ENCODE results near the gene KRT31. TPM values are rescaled to one million over a fixed set of nuclear protein-coding genes. Genes with fewer than 3 reads are reported as not detected.

KRT31 gene
- total RNA-seq, 1 experiment from 2014 or later, result not detected

DNA sequence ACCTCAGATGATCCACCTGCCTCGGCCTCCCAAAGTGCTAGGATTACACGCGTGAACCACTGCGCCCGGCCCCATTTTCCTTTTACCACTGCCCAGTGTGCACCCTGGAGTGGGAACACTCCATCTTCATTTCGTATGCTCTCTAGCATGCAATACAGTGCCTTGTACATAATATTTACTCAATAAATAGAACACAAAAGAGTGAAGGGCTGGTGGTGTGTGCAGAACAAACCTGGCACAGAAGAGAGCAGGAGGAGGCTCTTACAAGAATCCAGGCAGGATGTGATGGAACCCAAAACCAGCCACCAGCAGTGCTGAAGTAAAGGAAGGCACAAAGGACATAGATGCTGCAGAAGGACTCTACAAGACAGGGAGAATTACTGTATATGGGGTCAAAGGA is 19.7 kb upstream of the KRT31 start:
- H3K27me3 Mint-ChIP-seq (ENCODE audit: insufficient read depth, unreplicated experiment), result no peaks in the 10 kb centered on the region
- TF ChIP-seq CTCF (IDR thresholded peaks at IDR 0.05; ENCODE audit: insufficient read depth in 1 of 2, low read depth in 1 of 2, low read length in 1 of 2, severe bottlenecking in 1 of 2, unreplicated experiment in 1 of 2), result no peak
- H3K36me3 Mint-ChIP-seq (ENCODE audit: insufficient read depth, unreplicated experiment), result no peaks in the 10 kb centered on the region
- no peak for DNase-seq
- Histone ChIP-seq H3K9me3 (no peaks in the 10 kb centered on the region), H3K36me3 (ENCODE audit: control insufficient read depth, insufficient read depth, low read length) (no peaks in the 10 kb centered on the region), H3K27me3 (replicated peaks; ENCODE audit: control insufficient read depth, insufficient read depth, low read length) (no peaks in the 10 kb centered on the region), H3K4me3 (ENCODE audit: low read depth, low read length) (no peak overlapping the region), H3K4me1 (peaks cover 62% of the 10 kb centered on the region)
- intact Hi-C loops (cut with micrococcal nuclease; ENCODE audit: unreplicated experiment), result loop anchor here (5.0 to 10.0 kb wide), 4 partner anchors 62 to 245 kb away; partner anchors contain the start of genes KRT19, KRT33A and KRT35
- no TSS peak for BruUV-seq (replicated peaks)
- POLR2A ChIA-PET, result no interaction called here
- H3K4me1 Mint-ChIP-seq (ENCODE audit: low read depth, unreplicated experiment), result peaks cover 75% of the 10 kb centered on the region
- H3K9me3 Mint-ChIP-seq (ENCODE audit: unreplicated experiment), result no peaks in the 10 kb centered on the region
- H3K4me3 Mint-ChIP-seq (ENCODE audit: unreplicated experiment), result no peak overlapping the region
- CTCF ChIA-PET, result interaction anchor here (0.7 to 2.7 kb wide), 15 partner anchors 11 to 613 kb away, joined by 3 to 11 read pairs (median 5); no protein-coding TSS in a partner anchor
- H3K27ac Mint-ChIP-seq (ENCODE audit: unreplicated experiment), result no peak overlapping the region

- Histone ChIP-seq H3K4me1 (peaks cover 61% of the 10 kb centered on the region), H3K4me3 (ENCODE audit: low read depth, low read length) (no peak overlapping the region), H3K9me3 (no peaks in the 10 kb centered on the region), H3K36me3 (ENCODE audit: control insufficient read depth, insufficient read depth, low read length) (no peaks in the 10 kb centered on the region), H3K27me3 (replicated peaks; ENCODE audit: control insufficient read depth, insufficient read depth, low read length) (no peaks in the 10 kb centered on the region)
- ChIA-PET CTCF (interaction anchor here (0.6 to 2.7 kb wide), 8 partner anchors 23 to 507 kb away, joined by 3 to 10 read pairs (median 3); partner anchors contain the start of gene KRT33A), POLR2A (no interaction called here)
- Mint-ChIP-seq H3K36me3 (ENCODE audit: insufficient read depth, unreplicated experiment) (no peaks in the 10 kb centered on the region), H3K4me3 (ENCODE audit: unreplicated experiment) (peak overlapping the region; percentile 26), H3K27ac (ENCODE audit: unreplicated experiment) (peak overlapping the region; percentile 38), H3K27me3 (ENCODE audit: insufficient read depth, unreplicated experiment) (no peaks in the 10 kb centered on the region), H3K4me1 (ENCODE audit: low read depth, unreplicated experiment) (peaks cover 75% of the 10 kb centered on the region), H3K9me3 (ENCODE audit: unreplicated experiment) (no peaks in the 10 kb centered on the region)
- TF ChIP-seq CTCF (IDR thresholded peaks at IDR 0.05; ENCODE audit: insufficient read depth in 1 of 2, low read depth in 1 of 2, low read length in 1 of 2, severe bottlenecking in 1 of 2, unreplicated experiment in 1 of 2), result no peak
- BruUV-seq (replicated peaks), result no TSS peak
- DNase-seq, result no peak
- intact Hi-C loops (cut with micrococcal nuclease; ENCODE audit: unreplicated experiment), result loop anchor here (5.0 to 10.0 kb wide), 4 partner anchors 62 to 246 kb away; partner anchors contain the start of genes KRT19, KRT33A and KRT35
Measured at GRCh38 chr17:41416479-41416878, 19.1 kb upstream of the KRT31 start.

DNA sequence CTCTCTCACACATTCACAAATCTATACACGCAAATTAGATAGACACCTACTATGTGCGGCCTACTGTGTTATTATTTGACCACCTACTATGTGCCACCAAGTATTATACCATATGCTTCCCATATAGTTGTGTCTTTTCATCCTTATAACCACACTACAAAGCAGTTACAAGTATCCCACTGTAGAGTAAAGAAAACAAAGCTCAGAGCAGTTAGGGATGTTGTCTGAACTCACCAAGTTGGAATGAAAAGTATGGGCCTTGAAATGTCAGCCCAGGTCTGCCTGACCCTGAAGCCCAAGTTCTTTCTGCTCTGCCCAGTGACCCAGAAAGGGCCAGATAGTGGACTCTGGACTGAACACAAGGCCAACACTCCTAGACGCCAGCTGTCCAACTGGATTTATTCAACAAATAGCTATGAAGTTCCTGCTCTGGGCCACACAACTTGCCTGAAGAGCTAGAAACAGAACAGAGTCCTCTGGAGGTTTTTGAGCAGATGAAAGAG is 18.5 kb upstream of the KRT31 start:
- intact Hi-C loops (cut with micrococcal nuclease; ENCODE audit: unreplicated experiment), result loop anchor here (5.0 to 10.0 kb wide), 4 partner anchors 61 to 246 kb away; partner anchors contain the start of genes KRT19, KRT33A and KRT35
- Histone ChIP-seq H3K9me3 (no peaks in the 10 kb centered on the region), H3K27me3 (replicated peaks; ENCODE audit: control insufficient read depth, insufficient read depth, low read length) (no peaks in the 10 kb centered on the region), H3K4me1 (peaks cover 55% of the 10 kb centered on the region), H3K36me3 (ENCODE audit: control insufficient read depth, insufficient read depth, low read length) (no peaks in the 10 kb centered on the region), H3K4me3 (ENCODE audit: low read depth, low read length) (no peak overlapping the region)
- CTCF ChIA-PET, result interaction anchor here (0.6 to 2.7 kb wide), 9 partner anchors 23 to 638 kb away, joined by 3 to 10 read pairs (median 3); partner anchors contain the start of gene KRT33A
- DNase-seq, result peak; percentile 66 to 77
- POLR2A ChIA-PET, result no interaction called here
- H3K4me1 Mint-ChIP-seq (ENCODE audit: low read depth, unreplicated experiment), result peaks cover 69% of the 10 kb centered on the region
- no peak for TF ChIP-seq CTCF (IDR thresholded peaks at IDR 0.05; ENCODE audit: insufficient read depth in 1 of 2, low read depth in 1 of 2, low read length in 1 of 2, severe bottlenecking in 1 of 2, unreplicated experiment in 1 of 2)
- H3K27me3 Mint-ChIP-seq (ENCODE audit: insufficient read depth, unreplicated experiment), result no peaks in the 10 kb centered on the region
- no TSS peak for BruUV-seq (replicated peaks)
- no peaks in the 10 kb centered on the region for H3K36me3 Mint-ChIP-seq (ENCODE audit: insufficient read depth, unreplicated experiment)
- no peaks in the 10 kb centered on the region for H3K9me3 Mint-ChIP-seq (ENCODE audit: unreplicated experiment)
- peak overlapping the region; percentile 26 for H3K4me3 Mint-ChIP-seq (ENCODE audit: unreplicated experiment)
- peak overlapping the region; percentile 38 for H3K27ac Mint-ChIP-seq (ENCODE audit: unreplicated experiment)
